K562 (cell line): ENCODE data around the gene MAP7D1. TPM values are rescaled to one million over a fixed set of nuclear protein-coding genes. Genes with fewer than 3 reads are reported as not detected.

Experiments used
- E4F1 ChIP-seq: fragments of 250-450 bp; sonication (Bioruptor Pico); IDR thresholded peaks from 2 replicates; pipeline ENCODE4 v1.5.0; 2021; ENCODE audit warnings: mild to moderate bottlenecking, borderline replicate concordance
- EHMT2 ChIP-seq: fragments of 450-650 bp; IDR thresholded peaks from 2 replicates; pipeline ENCODE4 v1.6.1; 2018; ENCODE audit warnings: antibody characterized with exemption
- FOXK2 ChIP-seq, 2 experiments: fragments of 450-650 bp; IDR thresholded peaks in 1 of 2; conservative IDR thresholded peaks in 1 of 2; 2 replicates each; pipeline ENCODE4 v1.6.1; 2016; ENCODE audit warnings: low read depth in 2 of 2, mild to moderate bottlenecking in 1 of 2
- FOXP1 ChIP-seq: sonication (generic); formaldehyde crosslinking; IDR thresholded peaks from 2 replicates; pipeline ENCODE4 v1.8.0; 2022; ENCODE audit warnings: mild to moderate bottlenecking, missing genetic modification reagents
- GABPB1 ChIP-seq: sonication (generic); formaldehyde crosslinking; IDR thresholded peaks from 2 replicates; pipeline ENCODE4 v1.8.0; 2022; ENCODE audit warnings: mild to moderate bottlenecking, missing genetic modification reagents
- NCOA6 ChIP-seq: fragments of 450-650 bp; IDR thresholded peaks from 2 replicates; pipeline ENCODE4 v1.6.1; 2017; ENCODE audit warnings: mild to moderate bottlenecking
- NR3C1 ChIP-seq: sonication (generic); formaldehyde crosslinking; IDR thresholded peaks from 2 replicates; pipeline ENCODE4 v1.8.1; 2022; ENCODE audit warnings: missing genetic modification reagents
- PHF8 ChIP-seq: fragments of 200-600 bp; sonication (generic); IDR thresholded peaks from 2 replicates; pipeline ENCODE4 v1.6.1; 2012; ENCODE audit warnings: mixed run types, mild to moderate bottlenecking, inconsistent platforms, low read length, moderate library complexity, borderline replicate concordance
- RB1 ChIP-seq: fragments of 450-650 bp; IDR thresholded peaks from 2 replicates; pipeline ENCODE4 v1.6.1; 2017; ENCODE audit warnings: low read depth, mild to moderate bottlenecking
- RBFOX2 ChIP-seq: fragments of 200-400 bp; formaldehyde crosslinking; IDR thresholded peaks from 2 replicates; pipeline ENCODE4 v1.6.1; 2017; ENCODE audit warnings: low read depth, mild to moderate bottlenecking, low read length, moderate library complexity
- RBM22 ChIP-seq: fragments of 200-400 bp; formaldehyde crosslinking; IDR thresholded peaks from 2 replicates; pipeline ENCODE4 v1.6.1; 2018; ENCODE audit warnings: low read length, low read depth; ENCODE audit not compliant: poor library complexity, severe bottlenecking
- RCOR1 ChIP-seq, 2 experiments: IDR thresholded peaks; 2 replicates each; pipeline ENCODE4 v1.6.1; 2012; ENCODE audit warnings: low read depth in 2 of 2, low read length in 2 of 2, borderline replicate concordance in 1 of 2, improper control_type of control experiment in 1 of 2
- RFX1 ChIP-seq: fragments of 450-650 bp; IDR thresholded peaks from 2 replicates; pipeline ENCODE4 v1.6.1; 2016; ENCODE audit warnings: mild to moderate bottlenecking, moderate library complexity
- SREBF1 ChIP-seq: fragments of 150-350 bp; IDR thresholded peaks from 2 replicates; pipeline ENCODE4 v1.6.1; 2014; ENCODE audit warnings: antibody characterized with exemption, low read depth, low read length, borderline replicate concordance
- TAF9B ChIP-seq: fragments of 450-650 bp; IDR thresholded peaks from 2 replicates; pipeline ENCODE4 v1.6.1; 2018; ENCODE audit warnings: mild to moderate bottlenecking; ENCODE audit not compliant: partially characterized antibody
- ZBTB9 ChIP-seq: fragments of 450-650 bp; formaldehyde crosslinking; IDR thresholded peaks from 2 replicates; pipeline ENCODE4 v1.4.0; 2020; ENCODE audit warnings: mild to moderate bottlenecking, moderate library complexity
- ZZZ3 ChIP-seq: fragments of 450-650 bp; IDR thresholded peaks from 2 replicates; pipeline ENCODE4 v1.6.1; 2016; ENCODE audit warnings: antibody characterized with exemption, mild to moderate bottlenecking, moderate library complexity
- polyA plus RNA-seq, 8 experiments: library from polyadenylated mRNA; depleted of rRNA in 4 of 8; stranded (reverse) in 5 of 8; unstranded in 3 of 8; fragments of >200 nt; fragmentation: Nextera tagmentation in 2 of 8; fragmentation: Illumina TruSeq in 1 of 8; extraction: Ambion mirVana in 2 of 8; extraction: Trizol in 1 of 8; gene quantifications; 2 replicates each; pipeline versions ENCODE4 v1.2.1 to v1.2.3, GENCODE V29; 2011 to 2014; ENCODE audit warnings: inconsistent platforms in 1 of 8, missing spikeins in 1 of 8
- total RNA-seq, 7 experiments: library from RNA; depleted of rRNA in 6 of 7; stranded (reverse); fragments of >200 nt in 6 of 7; fragmentation: Illumina TruSeq in 2 of 7; extraction: Trizol in 2 of 7; gene quantifications; 2 replicates each; pipeline versions ENCODE4 v1.2.1 to v1.2.3, GENCODE V29; 2011 to 2021; ENCODE audit warnings: low replicate concordance in 1 of 7
- TF ChIP-seq, protein P1 (sequence below): sonication (generic); formaldehyde crosslinking; IDR thresholded peaks from 2 replicates; pipeline ENCODE4 v1.8.0; 2023; ENCODE audit warnings: mild to moderate bottlenecking, missing genetic modification reagents
- TF ChIP-seq, protein P2 (sequence below): fragments of 450-650 bp; IDR thresholded peaks from 2 replicates; pipeline ENCODE4 v1.6.1; 2018; ENCODE audit not compliant: partially characterized antibody

Gene MAP7D1
- total and polyA plus RNA-seq, 9 of the 15 experiments (the other 6 are each of a cell fraction or from before 2014, with no cell fraction given): 3.6 to 108 (median 34.5) TPM

- TF ChIP-seq ZBTB9 (CRISPR knock-in tag) (peak; percentile 68; the same call in 1 of the 2 replicates), FOXP1 (no peak; the same call in 1 of the 2 replicates), EHMT2 (no peak), NCOA6 (no peak), RFX1 (no peak; the same call in 1 of the 2 replicates), SREBF1 (no peak), RBFOX2 (peak; percentile 58), FOXK2 (conservative IDR thresholded peaks at IDR 0.05 in 1 of 2, IDR thresholded peaks at IDR 0.05 in 1 of 2; ENCODE audit: low read depth in 2 of 2) (peak; percentile 61 to 62; a peak in 2 of 4 replicates), GABPB1 (peak; percentile 81), TAF9B (no peak), ZZZ3 (no peak), NR3C1 (CRISPR knock-in tag) (no peak), PHF8 (no peak), RBM22 (peak; percentile 66), E4F1 (no peak), RB1 (no peak), RCOR1 (IDR thresholded peaks at IDR 0.05; ENCODE audit: borderline replicate concordance in 1 of 2, low read depth in 2 of 2, low read length in 2 of 2) (peak in 1 of 2 experiments; percentile 20; a peak in 2 of 4 replicates)
- TF ChIP-seq, protein P1, sequence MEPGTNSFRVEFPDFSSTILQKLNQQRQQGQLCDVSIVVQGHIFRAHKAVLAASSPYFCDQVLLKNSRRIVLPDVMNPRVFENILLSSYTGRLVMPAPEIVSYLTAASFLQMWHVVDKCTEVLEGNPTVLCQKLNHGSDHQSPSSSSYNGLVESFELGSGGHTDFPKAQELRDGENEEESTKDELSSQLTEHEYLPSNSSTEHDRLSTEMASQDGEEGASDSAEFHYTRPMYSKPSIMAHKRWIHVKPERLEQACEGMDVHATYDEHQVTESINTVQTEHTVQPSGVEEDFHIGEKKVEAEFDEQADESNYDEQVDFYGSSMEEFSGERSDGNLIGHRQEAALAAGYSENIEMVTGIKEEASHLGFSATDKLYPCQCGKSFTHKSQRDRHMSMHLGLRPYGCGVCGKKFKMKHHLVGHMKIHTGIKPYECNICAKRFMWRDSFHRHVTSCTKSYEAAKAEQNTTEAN: no peak; the same call in 1 of the 2 replicates
- TF ChIP-seq, protein P2, sequence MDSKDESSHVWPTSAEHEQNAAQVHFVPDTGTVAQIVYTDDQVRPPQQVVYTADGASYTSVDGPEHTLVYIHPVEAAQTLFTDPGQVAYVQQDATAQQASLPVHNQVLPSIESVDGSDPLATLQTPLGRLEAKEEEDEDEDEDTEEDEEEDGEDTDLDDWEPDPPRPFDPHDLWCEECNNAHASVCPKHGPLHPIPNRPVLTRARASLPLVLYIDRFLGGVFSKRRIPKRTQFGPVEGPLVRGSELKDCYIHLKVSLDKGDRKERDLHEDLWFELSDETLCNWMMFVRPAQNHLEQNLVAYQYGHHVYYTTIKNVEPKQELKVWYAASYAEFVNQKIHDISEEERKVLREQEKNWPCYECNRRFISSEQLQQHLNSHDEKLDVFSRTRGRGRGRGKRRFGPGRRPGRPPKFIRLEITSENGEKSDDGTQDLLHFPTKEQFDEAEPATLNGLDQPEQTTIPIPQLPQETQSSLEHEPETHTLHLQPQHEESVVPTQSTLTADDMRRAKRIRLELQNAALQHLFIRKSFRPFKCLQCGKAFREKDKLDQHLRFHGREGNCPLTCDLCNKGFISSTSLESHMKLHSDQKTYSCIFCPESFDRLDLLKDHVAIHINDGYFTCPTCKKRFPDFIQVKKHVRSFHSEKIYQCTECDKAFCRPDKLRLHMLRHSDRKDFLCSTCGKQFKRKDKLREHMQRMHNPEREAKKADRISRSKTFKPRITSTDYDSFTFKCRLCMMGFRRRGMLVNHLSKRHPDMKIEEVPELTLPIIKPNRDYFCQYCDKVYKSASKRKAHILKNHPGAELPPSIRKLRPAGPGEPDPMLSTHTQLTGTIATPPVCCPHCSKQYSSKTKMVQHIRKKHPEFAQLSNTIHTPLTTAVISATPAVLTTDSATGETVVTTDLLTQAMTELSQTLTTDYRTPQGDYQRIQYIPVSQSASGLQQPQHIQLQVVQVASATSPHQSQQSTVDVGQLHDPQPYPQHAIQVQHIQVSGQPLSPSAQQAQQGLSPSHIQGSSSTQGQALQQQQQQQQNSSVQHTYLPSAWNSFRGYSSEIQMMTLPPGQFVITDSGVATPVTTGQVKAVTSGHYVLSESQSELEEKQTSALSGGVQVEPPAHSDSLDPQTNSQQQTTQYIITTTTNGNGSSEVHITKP: peak; percentile 65
These were observed 562 bp downstream of the MAP7D1 start (continued) for GRCh38 chr1:36156329-36157114.
